Stimulated activated CD8-positive, alpha-beta memory T cell treated with anti-CD3 and anti-CD28 coated beads, Interleukin-4, amount 100 ng/mL, for 4 hours (primary cell): ENCODE measurements around the gene ARL8A.
"Not testable (repeated sequence)": the region's sequence is repeated elsewhere in the genome, so short reads cannot be mapped to it uniquely, and the experiment has no call there.

Source experiments
- DNase-seq, 2 donors: peaks; one replicate each; pipeline ENCODE4 v3.0.0-alpha.2; 2020; ENCODE audit warnings: low read depth in 2 of 2, low spot score in 1 of 2

Gene ARL8A

GRCh38 chr1:202144402-202145067 lies at the start of gene ARL8A:
TSS of gene ARL8A (minus strand) at chr1:202144737. CDS start at chr1:202144572, 165 bp downstream.
- DNase-seq: no peak

GRCh38 chr1:202194328-202194648 lies 49.8 kb upstream of the ARL8A start:
- DNase-seq: no peak

DNA sequence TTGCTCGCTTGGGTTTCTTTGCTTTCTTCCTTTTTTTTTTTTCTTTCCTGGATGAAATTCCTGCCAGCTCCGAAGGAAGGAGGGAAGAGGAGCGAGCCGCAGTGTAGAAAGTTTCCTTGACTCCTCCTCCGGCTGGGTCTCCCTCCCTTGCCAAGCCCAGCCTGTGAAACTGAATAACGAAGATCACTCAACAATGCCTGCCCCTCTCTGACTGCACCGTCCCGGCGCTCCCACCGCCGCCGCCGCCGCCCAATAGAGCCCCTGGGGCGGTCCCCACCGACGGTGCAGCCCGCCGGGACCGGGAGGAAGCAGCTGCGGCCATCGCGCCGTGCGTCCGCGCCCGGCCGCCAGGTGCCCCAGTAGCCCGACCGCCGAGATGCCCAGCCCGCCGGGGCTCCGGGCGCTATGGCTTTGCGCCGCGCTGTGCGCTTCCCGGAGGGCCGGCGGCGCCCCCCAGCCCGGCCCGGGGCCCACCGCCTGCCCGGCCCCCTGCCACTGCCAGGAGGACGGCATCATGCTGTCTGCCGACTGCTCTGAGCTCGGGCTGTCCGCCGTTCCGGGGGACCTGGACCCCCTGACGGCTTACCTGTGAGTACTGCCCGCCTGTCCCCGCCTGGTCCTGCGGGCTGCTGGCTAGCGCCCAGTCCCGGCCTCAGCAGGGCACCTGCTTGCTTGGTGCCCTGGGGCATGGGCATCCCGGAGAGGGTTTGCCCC lies 49.2 kb upstream of the ARL8A start, which contains the start of gene LGR6:
LGR6 (plus strand) TSS at position 186 of the 714 bp plus-strand sequence; CDS start at position 377, 191 bp downstream.
- DNase-seq: no peak

- peak in 1 of 2 donors; percentile 14 for DNase-seq
Observed at GRCh38 chr1:202192770-202193613, 48.5 kb upstream of the ARL8A start.

DNA sequence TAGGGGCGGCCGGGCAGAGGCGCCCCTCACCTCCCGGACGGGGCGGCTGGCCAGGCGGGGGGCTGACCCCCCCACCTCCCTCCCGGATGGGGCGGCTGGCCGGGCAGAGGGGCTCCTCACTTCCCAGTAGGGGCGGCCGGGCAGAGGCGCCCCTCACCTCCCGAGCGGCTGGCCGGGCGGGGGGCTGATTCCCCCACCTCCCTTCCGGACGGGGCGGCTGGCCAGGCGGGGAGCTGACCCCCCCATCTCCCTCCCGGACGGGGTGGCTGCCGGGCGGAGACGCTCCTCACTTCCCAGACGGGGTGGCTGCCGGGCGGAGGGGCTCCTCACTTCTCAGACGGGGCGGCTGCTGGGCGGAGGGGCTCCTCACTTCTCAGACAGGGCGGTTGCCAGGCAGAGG lies 46.9 kb upstream of the ARL8A start:
- not testable (repeated sequence) for DNase-seq

DNA sequence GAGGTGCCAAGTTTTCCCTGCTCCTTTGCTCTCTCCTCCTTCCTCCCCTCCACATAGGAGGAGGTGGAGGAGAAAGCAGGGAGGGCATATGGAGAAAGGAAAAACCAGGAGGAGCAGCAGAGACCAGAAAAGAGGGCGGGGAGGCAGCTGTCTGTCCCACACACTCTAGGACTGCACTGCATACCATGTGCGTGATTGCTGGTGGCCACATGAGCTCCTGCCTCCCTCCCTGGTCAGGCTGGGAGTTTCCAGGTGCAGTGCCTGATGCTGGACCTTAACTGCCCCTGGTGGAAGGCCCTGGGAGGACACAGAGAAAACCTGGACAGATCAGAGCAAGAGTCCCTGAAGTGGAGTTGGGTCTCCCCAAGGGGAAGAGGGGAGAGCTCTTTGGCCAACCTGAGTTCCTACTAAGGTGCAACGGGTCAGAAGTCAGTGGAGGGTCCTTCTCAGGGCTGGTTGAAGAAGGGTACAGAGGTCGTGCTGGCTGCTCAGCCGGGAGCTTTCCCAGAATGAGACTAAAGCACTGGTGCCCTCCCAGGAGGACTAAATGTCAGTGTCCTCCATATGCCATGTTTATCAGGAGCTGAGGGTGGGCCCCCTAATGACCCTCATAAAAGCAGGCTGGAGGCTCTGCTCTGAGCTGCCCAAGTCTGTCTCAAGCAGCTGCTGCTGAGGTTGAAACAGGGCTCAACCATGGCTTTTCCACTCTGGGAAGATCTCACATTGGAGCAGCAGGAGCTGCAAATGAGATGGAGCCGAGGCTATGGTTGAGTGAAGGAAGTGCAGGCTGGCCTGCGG lies 45.6 kb upstream of the ARL8A start:
- no peak for DNase-seq

DNA sequence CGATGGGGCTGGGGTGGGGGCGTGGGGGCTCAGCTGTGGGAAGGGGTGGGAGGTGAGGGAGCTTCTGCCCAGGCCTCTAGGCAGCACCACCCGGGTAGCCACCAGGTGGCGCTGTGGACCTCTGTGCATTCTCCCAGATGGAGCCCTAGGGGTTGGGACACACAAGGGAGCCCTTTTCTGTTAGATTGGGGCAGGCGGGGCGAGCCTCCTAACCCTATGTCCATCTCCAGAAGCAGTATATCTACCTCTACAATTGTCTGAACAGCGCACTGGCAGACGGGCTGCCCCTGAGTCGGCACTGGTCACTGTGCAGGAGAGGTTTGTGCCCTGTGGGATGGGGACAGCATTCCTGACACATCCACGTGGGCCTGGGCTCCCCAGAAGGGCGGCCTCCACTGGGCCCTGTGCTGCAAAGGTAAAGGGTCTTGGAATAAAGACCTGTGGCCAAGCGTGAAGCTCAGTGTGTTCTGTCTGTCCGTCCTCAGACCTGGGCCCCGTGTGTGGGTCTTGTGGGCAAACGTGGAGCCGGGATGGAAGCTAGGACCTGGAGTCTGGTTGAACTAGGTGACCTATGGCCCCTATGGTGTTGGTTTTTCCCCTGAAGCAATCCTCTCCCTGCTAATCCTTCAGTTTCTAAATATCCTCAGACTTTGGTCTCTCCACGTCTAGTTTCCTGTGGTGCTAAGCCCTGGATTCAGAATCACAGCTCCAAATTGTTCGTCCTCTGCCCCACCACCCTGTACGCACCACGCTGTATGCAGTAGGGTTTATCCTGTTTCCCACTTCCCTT lies 44.7 kb upstream of the ARL8A start:
- peak; percentile 51 to 71 for DNase-seq

DNA sequence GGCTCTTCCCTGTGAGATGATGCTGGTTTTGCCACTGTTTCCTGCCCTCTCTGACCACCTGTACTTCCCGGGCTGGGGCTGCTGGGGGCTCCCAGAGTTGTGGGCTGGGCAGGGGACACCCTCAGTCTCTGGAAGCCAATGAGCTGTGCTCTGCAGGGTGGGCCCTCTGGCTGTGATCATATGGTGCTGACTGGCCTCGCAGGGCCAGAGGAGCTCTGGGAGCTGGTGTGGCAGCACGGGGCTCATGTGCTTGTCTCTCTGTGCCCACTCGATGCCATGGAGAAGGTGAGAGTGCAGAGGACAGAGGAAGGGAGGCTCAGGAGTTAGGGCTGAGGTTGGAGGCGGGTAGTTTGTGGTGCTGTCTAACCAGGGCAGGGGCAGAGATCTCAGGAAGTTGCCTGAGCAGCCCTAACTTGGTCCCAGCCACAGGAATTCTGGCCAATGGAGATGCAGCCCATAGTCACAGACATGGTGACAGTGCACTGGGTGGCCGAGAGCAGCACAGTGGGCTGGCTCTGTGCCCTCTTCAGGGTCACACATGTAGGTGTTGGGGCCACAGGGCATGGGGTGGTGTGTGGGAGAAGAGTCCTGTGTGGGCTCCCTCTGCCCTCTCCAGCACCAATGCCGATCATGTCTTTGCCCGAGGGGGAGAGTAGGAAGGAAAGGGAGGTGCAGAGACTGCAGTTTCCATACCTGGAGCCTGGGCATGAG lies 43.3 kb upstream of the ARL8A start:
- DNase-seq: no peak

GRCh38 chr1:202187041-202187671 lies 42.6 kb upstream of the ARL8A start:
- no peak for DNase-seq

- no peak for DNase-seq
Observed at GRCh38 chr1:202186327-202186726, 41.8 kb upstream of the ARL8A start.

DNA sequence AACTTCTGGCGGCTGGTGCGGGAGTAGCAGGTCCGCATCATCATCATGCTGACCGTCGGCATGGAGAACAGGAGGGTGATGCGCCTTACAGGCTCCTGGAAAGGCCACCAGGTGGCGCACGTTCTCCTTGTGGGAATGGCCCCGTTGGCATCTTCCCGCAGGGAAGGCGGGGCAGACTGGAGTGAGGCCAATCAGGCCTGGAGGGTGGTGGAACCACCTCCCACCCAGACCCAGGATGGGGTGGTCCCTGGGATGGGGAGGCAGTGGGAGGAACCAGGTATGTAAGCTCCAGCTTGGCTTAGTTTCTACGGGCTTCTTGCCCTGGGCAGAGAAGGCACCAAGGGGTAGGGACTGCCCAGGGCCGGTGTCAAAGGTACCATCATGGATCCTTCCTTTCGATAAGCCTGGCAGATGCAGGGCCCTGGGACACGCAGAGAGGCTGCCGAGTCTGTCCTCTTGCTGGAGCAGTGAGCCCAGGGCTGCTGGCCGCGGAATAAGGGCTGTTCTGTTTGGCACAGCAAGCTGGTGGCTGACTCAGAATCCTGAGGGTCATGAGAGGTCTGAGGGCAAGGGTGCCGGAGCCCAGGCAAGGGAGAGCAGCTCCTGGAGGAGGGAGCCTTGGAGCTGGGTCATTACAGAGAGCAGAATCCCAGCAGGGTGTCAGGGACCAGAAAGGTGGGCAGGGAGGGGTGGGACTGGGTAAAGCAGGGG lies 40.4 kb upstream of the ARL8A start:
- DNase-seq: peak; percentile 41 to 48

DNA sequence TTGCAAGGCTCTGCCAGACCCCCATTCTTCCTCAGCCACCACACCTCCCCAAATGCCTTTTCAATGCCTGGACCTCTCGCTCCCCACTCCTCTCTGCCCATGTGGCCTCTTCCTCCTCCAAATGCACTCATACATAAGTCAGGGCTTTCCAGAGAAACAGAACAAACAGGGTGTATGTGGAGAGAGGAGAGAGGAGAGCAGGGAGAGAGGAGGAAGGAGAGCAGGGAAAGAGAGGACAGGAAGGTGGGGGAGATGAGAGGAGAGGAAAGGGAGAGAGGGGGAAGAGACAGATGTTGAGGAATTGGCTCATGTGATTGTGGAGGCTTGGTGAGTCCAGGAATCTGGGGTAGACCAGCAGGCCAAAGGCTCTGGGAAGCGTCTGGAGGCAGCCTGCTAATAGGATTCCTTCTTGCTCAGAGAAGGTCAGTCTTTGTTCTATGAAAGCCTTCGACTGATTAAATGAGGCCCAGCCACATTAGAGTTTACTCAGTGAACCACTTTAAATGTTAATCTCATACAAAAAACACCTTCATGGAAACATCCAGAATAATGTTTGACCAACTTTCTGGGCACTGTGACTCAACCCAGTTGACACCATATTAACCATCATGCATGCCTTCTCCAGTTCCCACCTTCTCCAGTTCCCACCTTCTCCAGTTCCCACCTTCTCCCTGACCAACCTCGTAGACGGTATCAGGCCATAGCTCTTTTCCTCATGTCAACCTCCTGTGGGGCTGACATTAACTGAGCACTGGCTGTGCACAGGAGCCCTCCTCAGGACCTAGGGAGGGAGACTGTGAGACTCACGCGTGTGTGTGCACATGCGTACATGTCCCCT lies 37.7 kb upstream of the ARL8A start:
- no peak for DNase-seq

DNA sequence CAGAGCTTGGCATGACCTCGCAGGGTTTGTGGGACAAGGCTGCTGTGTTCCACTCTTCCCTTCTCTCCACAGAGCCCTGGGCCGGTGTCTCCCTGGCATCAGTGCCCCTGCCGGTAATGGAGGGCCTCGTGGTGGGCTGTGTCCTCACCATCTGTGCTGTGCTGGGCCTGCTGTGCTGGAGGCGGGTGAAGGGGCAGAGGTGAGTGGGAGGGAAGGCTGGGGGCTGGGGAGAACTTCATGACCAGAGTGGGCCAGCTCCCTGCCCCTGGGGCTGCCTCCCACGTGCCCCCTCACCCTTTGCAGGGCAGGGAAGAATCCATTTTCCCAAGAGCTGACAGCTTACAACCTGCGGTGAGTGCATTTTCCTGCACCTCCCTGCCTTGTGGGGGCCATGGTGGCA lies 37.0 kb upstream of the ARL8A start:
- DNase-seq: no peak

- not testable (repeated sequence) for DNase-seq
Observed at GRCh38 chr1:202180751-202181139, 36.2 kb upstream of the ARL8A start.

DNA sequence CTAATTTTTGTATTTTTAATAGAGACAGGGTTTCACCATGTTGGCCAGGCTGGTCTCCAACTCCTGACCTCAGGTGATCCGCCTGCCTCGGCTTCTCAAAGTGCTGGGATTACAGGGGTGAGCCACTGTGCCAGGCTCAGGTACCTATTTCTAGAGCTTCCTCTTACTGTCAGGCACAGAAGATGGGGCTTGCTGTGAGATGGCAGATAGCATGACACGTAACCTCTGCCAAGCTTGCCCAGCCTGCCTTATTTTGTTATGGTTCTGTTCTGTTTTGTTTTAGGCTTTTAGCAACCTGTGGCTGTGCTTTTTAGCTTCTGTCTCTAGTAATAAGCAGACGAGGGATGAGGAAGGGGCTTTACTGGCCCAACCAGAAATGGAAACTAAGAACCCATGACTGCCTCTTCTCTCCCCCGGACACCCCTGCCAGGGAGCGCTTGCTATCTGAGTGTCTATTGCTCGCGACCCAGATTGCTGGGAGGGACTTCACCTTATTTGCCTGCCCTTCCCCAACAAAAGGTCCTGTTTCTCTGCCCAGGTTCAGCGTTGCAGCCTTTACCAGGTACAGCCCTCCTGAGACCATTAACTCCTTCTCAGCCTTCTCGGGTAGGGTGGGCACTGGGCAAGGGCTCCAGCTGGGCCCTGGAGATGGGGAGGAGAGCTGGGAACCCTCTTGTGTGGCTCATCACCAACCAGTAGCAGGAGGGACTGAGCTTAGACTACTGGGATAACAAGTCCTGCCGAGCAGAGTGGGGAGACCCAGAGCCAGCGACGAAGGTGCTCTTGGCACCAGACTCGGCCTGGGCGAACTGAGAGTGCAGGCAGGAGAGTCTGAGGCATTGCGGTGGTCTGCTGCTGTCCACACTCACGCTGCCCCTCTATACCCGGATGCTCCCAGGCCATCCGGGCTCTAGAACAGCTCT lies 35.6 kb upstream of the ARL8A start:
- no peak for DNase-seq
